Sigmoid colon (tissue), 4 donors: ENCODE measurements around the gene TNFRSF18.

Source experiments
- EP300 ChIP-seq, 4 donors: sonication (generic); formaldehyde crosslinking; IDR thresholded peaks; one replicate each; pipeline ENCODE4 v1.6.1; 2017; ENCODE audit warnings: antibody characterized with exemption in 4 of 4
- POLR2A ChIP-seq, 2 donors: fragments of 450-650 bp; IDR thresholded peaks; one replicate each; pipeline ENCODE4 v1.6.1; 2016; ENCODE audit warnings: antibody characterized with exemption in 2 of 2, mild to moderate bottlenecking in 2 of 2, moderate library complexity in 2 of 2
- TF ChIP-seq, protein P1 (sequence below), 4 experiments: fragments of 450-650 bp in 3 of 4; fragments of 200-600 bp in 1 of 4; IDR thresholded peaks; one replicate each; pipeline ENCODE4 v1.5.1; 2016 to 2019; ENCODE audit warnings: antibody characterized with exemption in 4 of 4, mild to moderate bottlenecking in 3 of 4, moderate library complexity in 2 of 4

DNA sequence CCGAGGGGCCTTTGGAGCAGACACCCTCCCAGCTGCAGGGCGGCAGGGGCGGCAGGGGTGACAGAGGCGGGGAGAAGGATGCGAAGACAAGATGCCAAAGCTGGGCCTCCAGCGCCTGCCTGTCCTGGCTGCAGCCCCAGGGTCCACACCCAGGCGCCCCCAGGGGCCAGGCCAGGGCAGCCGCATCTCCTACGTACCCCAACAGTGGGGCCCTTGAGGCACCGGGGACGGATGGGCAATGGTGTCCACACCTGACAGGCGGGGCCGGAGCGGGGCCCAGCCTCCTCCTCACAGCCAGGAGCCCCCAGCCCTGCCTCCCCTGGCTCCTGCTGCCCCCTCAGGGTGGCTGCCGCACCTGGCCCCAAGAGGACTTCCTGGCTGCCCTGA lies 32.8 kb upstream of the TNFRSF18 start:
- TF ChIP-seq, protein P1, sequence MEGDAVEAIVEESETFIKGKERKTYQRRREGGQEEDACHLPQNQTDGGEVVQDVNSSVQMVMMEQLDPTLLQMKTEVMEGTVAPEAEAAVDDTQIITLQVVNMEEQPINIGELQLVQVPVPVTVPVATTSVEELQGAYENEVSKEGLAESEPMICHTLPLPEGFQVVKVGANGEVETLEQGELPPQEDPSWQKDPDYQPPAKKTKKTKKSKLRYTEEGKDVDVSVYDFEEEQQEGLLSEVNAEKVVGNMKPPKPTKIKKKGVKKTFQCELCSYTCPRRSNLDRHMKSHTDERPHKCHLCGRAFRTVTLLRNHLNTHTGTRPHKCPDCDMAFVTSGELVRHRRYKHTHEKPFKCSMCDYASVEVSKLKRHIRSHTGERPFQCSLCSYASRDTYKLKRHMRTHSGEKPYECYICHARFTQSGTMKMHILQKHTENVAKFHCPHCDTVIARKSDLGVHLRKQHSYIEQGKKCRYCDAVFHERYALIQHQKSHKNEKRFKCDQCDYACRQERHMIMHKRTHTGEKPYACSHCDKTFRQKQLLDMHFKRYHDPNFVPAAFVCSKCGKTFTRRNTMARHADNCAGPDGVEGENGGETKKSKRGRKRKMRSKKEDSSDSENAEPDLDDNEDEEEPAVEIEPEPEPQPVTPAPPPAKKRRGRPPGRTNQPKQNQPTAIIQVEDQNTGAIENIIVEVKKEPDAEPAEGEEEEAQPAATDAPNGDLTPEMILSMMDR (IDR thresholded peaks at IDR 0.05) = no peak
- no peak for TF ChIP-seq EP300 (IDR thresholded peaks at IDR 0.05)
- no peak for TF ChIP-seq POLR2A (IDR thresholded peaks at IDR 0.05)
